GM23338 (cell line): ENCODE data around the gene GAB1. TPM values are rescaled to one million over a fixed set of nuclear protein-coding genes. Genes with fewer than 3 reads are reported as not detected.

ENCODE experiments used
- ATAC-seq: fragments of 200-7000 bp; cut with Tn5 transposase; 3 replicates; pipeline ENCODE4 v1.9.1; 2020
- DNase-seq: peaks from one replicate; pipeline ENCODE4 v3.0.0-alpha.2; 2015; ENCODE audit warnings: low spot score
- H2AFZ ChIP-seq: fragments of 200-600 bp; sonication (generic); 2 replicates; pipeline ENCODE4 v1.8.0; 2016; ENCODE audit warnings: antibody characterized with exemption, mild to moderate bottlenecking, moderate library complexity
- H3F3A ChIP-seq: fragments of 200-600 bp; sonication (generic); replicated peaks from 2 replicates; pipeline ENCODE4 v1.8.0; 2017; ENCODE audit warnings: antibody characterized with exemption, mixed run types, low read depth
- H3K27ac ChIP-seq: fragments of 200-600 bp; sonication (generic); 2 replicates; pipeline ENCODE4 v1.6.1; 2016; ENCODE audit warnings: low read depth
- H3K27me3 ChIP-seq: fragments of 200-600 bp; sonication (generic); 2 replicates; pipeline ENCODE4 v1.8.0; 2016; ENCODE audit warnings: mild to moderate bottlenecking, mixed run types, moderate library complexity; ENCODE audit not compliant: insufficient read depth
- H3K36me3 ChIP-seq: fragments of 200-600 bp; sonication (generic); 2 replicates; pipeline ENCODE4 v1.8.0; 2016; ENCODE audit warnings: mild to moderate bottlenecking; ENCODE audit not compliant: insufficient read depth
- H3K4me1 ChIP-seq: fragments of 200-600 bp; sonication (generic); 2 replicates; pipeline ENCODE4 v1.8.0; 2016; ENCODE audit warnings: mild to moderate bottlenecking, moderate library complexity; ENCODE audit not compliant: insufficient read depth
- H3K4me2 ChIP-seq: fragments of 200-600 bp; sonication (generic); 2 replicates; pipeline ENCODE4 v1.7.1; 2017; ENCODE audit warnings: mixed run types
- H3K4me3 ChIP-seq: fragments of 200-600 bp; sonication (generic); 2 replicates; pipeline ENCODE4 v1.6.1; 2016; ENCODE audit warnings: mixed run types
- H3K79me2 ChIP-seq: fragments of 200-600 bp; sonication (generic); replicated peaks from 2 replicates; pipeline ENCODE4 v1.8.0; 2017; ENCODE audit warnings: mild to moderate bottlenecking; ENCODE audit not compliant: insufficient read depth
- H3K9me2 ChIP-seq: fragments of 200-600 bp; sonication (generic); 2 replicates; pipeline ENCODE4 v1.8.0; 2017; ENCODE audit not compliant: insufficient read depth
- H4K20me1 ChIP-seq: fragments of 200-600 bp; sonication (generic); replicated peaks from 2 replicates; pipeline ENCODE4 v1.8.0; 2017; ENCODE audit warnings: mild to moderate bottlenecking; ENCODE audit not compliant: insufficient read depth
- H3K27ac Mint-ChIP-seq: 2 replicates; pipeline ENCODE4 v1.8.0; 2020; ENCODE audit warnings: inconsistent platforms, mild to moderate bottlenecking, moderate library complexity, mixed read lengths
- H3K27me3 Mint-ChIP-seq: 3 replicates; pipeline ENCODE4 v1.8.0; 2022; ENCODE audit warnings: low read depth, mild to moderate bottlenecking, moderate library complexity, mixed read lengths, inconsistent platforms; ENCODE audit not compliant: insufficient read depth, poor library complexity
- H3K36me3 Mint-ChIP-seq: 3 replicates; pipeline ENCODE4 v1.8.0; 2021; ENCODE audit warnings: low read depth, mild to moderate bottlenecking, inconsistent platforms, moderate library complexity, mixed read lengths
- H3K4me1 Mint-ChIP-seq: 3 replicates; pipeline ENCODE4 v1.8.0; 2020; ENCODE audit warnings: mild to moderate bottlenecking, inconsistent platforms, mixed read lengths
- H3K4me3 Mint-ChIP-seq: 3 replicates; pipeline ENCODE4 v1.8.0; 2021; ENCODE audit warnings: moderate library complexity, mild to moderate bottlenecking, inconsistent platforms, mixed read lengths
- H3K9me3 Mint-ChIP-seq: 3 replicates; pipeline ENCODE4 v1.8.0; 2020; ENCODE audit warnings: moderate library complexity, mild to moderate bottlenecking, inconsistent platforms, mixed read lengths
- CREB1 ChIP-seq: fragments of 250-450 bp; sonication (Bioruptor Pico); IDR thresholded peaks from 2 replicates; pipeline ENCODE4 v1.5.0; 2020; ENCODE audit warnings: low read depth, mild to moderate bottlenecking, moderate library complexity
- CTCF ChIP-seq, 2 experiments: fragments of 200-600 bp in 1 of 2; sonication (generic) in 1 of 2; conservative IDR thresholded peaks; 2 replicates each; pipeline versions ENCODE4 v1.5.1 to v1.6.1; 2016 to 2017; ENCODE audit warnings: antibody characterized with exemption in 2 of 2, low read depth in 2 of 2, mild to moderate bottlenecking in 2 of 2, moderate library complexity in 1 of 2
- ETS1 ChIP-seq: IDR thresholded peaks from 2 replicates; pipeline ENCODE4 v1.6.1; 2016; ENCODE audit warnings: antibody characterized with exemption
- EZH2 ChIP-seq: fragments of 200-600 bp; sonication (generic); IDR thresholded peaks from one replicate; pipeline ENCODE4 v1.8.0; 2017; ENCODE audit warnings: antibody characterized with exemption, mild to moderate bottlenecking, low read depth; ENCODE audit not compliant: unreplicated experiment
- EZH2phosphoT487 ChIP-seq: fragments of 200-600 bp; sonication (generic); IDR thresholded peaks from one replicate; pipeline ENCODE4 v1.8.1; 2018; ENCODE audit warnings: antibody characterized with exemption; ENCODE audit not compliant: unreplicated experiment
- JUNB ChIP-seq: IDR thresholded peaks from one replicate; pipeline ENCODE4 v1.6.1; 2016; ENCODE audit warnings: antibody characterized with exemption; ENCODE audit not compliant: unreplicated experiment
- NANOG ChIP-seq: IDR thresholded peaks from 2 replicates; pipeline ENCODE4 v1.6.1; 2016; ENCODE audit warnings: antibody characterized with exemption, borderline replicate concordance
- POLR2AphosphoS5 ChIP-seq: IDR thresholded peaks from 2 replicates; pipeline ENCODE4 v1.6.1; 2016; ENCODE audit warnings: antibody characterized with exemption, low read depth
- REST ChIP-seq: IDR thresholded peaks from one replicate; pipeline ENCODE4 v1.6.1; 2018; ENCODE audit warnings: antibody characterized with exemption; ENCODE audit not compliant: unreplicated experiment
- STAT1 ChIP-seq: IDR thresholded peaks from one replicate; pipeline ENCODE4 v1.6.1; 2016; ENCODE audit warnings: antibody characterized with exemption; ENCODE audit not compliant: unreplicated experiment
- ZNF114 ChIP-seq: fragments of 250-450 bp; sonication (Bioruptor Pico); IDR thresholded peaks from 2 replicates; pipeline ENCODE4 v1.5.0; 2020; ENCODE audit warnings: mild to moderate bottlenecking, moderate library complexity
- ZNF331 ChIP-seq: fragments of 250-450 bp; sonication (Bioruptor Pico); IDR thresholded peaks from 2 replicates; pipeline ENCODE4 v1.5.0; 2020; ENCODE audit warnings: low read depth, mild to moderate bottlenecking, moderate library complexity
- ZNF462 ChIP-seq: fragments of 250-450 bp; sonication (Bioruptor Pico); IDR thresholded peaks from 2 replicates; pipeline ENCODE4 v1.5.0; 2020; ENCODE audit warnings: mild to moderate bottlenecking, moderate library complexity
- polyA plus RNA-seq: library from polyadenylated mRNA; unstranded; fragments of >200 nt; fragmentation: Nextera tagmentation; extraction: Ambion mirVana; gene quantifications from 2 replicates; pipeline ENCODE4 v1.2.1, GENCODE V29; 2016
- total RNA-seq: library from RNA; depleted of rRNA; stranded (reverse); fragments of >200 nt; shearing (Covaris generic); gene quantifications from 2 replicates; pipeline ENCODE4 v1.2.3, GENCODE V29; 2014

GAB1 gene
- total and polyA plus RNA-seq, 2 experiments from 2014 or later, result 4.0 to 18.4 TPM

GRCh38 chr4:143358923-143359643 is 22.4 kb downstream of the GAB1 start:
- Mint-ChIP-seq H3K9me3 (no peaks in the 10 kb centered on the region; the same call in 2 of the 3 replicates), H3K27me3 (no peaks in the 10 kb centered on the region), H3K36me3 (no peaks in the 10 kb centered on the region), H3K27ac (peak overlapping the region; percentile 11; the same call in 1 of the 2 replicates), H3K4me3 (no peak overlapping the region), H3K4me1 (peaks cover 79% of the 10 kb centered on the region)
- H4K20me1 ChIP-seq, result no peaks in the 10 kb centered on the region
- ATAC-seq (no peak), DNase-seq (no peak)
- peaks cover 2% of the 10 kb centered on the region; the same call in 1 of the 2 replicates for H3K9me2 ChIP-seq
- H3K4me1 ChIP-seq, result peaks cover 78% of the 10 kb centered on the region
- H3K4me2 ChIP-seq, result peak overlapping the region; percentile 24; the same call in 1 of the 2 replicates
- no peak overlapping the region for H3K27ac ChIP-seq
- no peak overlapping the region for H3K4me3 ChIP-seq
- no peaks in the 10 kb centered on the region for H3K36me3 ChIP-seq
- no peaks in the 10 kb centered on the region for H3K27me3 ChIP-seq
- H2AFZ ChIP-seq, result no peak overlapping the region
- no peaks in the 10 kb centered on the region for H3F3A ChIP-seq
- TF ChIP-seq ETS1 (no peak), ZNF462 (CRISPR knock-in tag) (no peak), EZH2phosphoT487 (no peak), ZNF114 (CRISPR knock-in tag) (no peak), EZH2 (no peak), CTCF (conservative IDR thresholded peaks at IDR 0.05; ENCODE audit: low read depth in 2 of 2) (no peak), POLR2AphosphoS5 (no peak), NANOG (no peak), JUNB (no peak), REST (no peak), ZNF331 (CRISPR knock-in tag) (no peak), CREB1 (CRISPR knock-in tag) (no peak), STAT1 (no peak)
- H3K79me2 ChIP-seq, result peaks cover 63% of the 10 kb centered on the region
